Esophagus squamous epithelium (tissue), 5 donors: ENCODE results near the gene CDKL5. TPM values are rescaled to one million over a fixed set of nuclear protein-coding genes. Genes with fewer than 3 reads are reported as not detected.

ENCODE experiments used
- DNase-seq: peaks from one replicate; lab custom pipeline; 2025; lab: John Stamatoyannopoulos, UW
- H3K27ac ChIP-seq, 4 donors: fragments of 200-600 bp; sonication (generic); one replicate each; pipeline ENCODE4 v1.5.1; 2016 to 2019; ENCODE audit warnings: mild to moderate bottlenecking in 1 of 4
- H3K27me3 ChIP-seq, 4 donors: fragments of 200-600 bp; sonication (generic); 1 replicate in 3 of 4; 2 replicates in 1 of 4; pipeline versions ENCODE4 v1.5.1 to v1.6.0; 2017 to 2021; ENCODE audit warnings: antibody characterized with exemption in 1 of 4
- H3K36me3 ChIP-seq, 3 donors: fragments of 200-600 bp; sonication (generic); one replicate each; pipeline ENCODE4 v1.5.1; 2016 to 2019
- H3K4me1 ChIP-seq, 3 donors: fragments of 200-600 bp; sonication (generic); one replicate each; pipeline ENCODE4 v1.5.1; 2017 to 2019
- H3K4me3 ChIP-seq, 4 donors: fragments of 200-600 bp; sonication (generic); 1 replicate in 3 of 4; 2 replicates in 1 of 4; pipeline ENCODE4 v1.5.1; 2016 to 2019; ENCODE audit warnings: mild to moderate bottlenecking in 2 of 4, moderate library complexity in 1 of 4
- H3K9me3 ChIP-seq, 3 donors: fragments of 200-600 bp; sonication (generic); one replicate each; pipeline ENCODE4 v1.5.1; 2016 to 2019
- POLR2A ChIP-seq, 4 donors: fragments of 450-650 bp; IDR thresholded peaks; one replicate each; pipeline ENCODE4 v1.6.1; 2017; ENCODE audit warnings: antibody characterized with exemption in 4 of 4, mild to moderate bottlenecking in 4 of 4, moderate library complexity in 3 of 4
- WGBS, 2 donors: methylation state at CpG; one replicate each; pipeline ENCODE4 v1.1.5; 2018; 5-methylcytosine and 5-hydroxymethylcytosine counted together
- intact Hi-C: fragments of 100-400 bp; cut with DNase I; formaldehyde crosslinking; loops from one replicate; pipeline ENCODE4 v1.15.0; 2022
- small RNA-seq, 4 donors: library from RNA; depleted of rRNA; stranded (forward); fragments of <200 nt; gene quantifications; one replicate each; pipeline ENCODE3, GENCODE V24; 2016
- total RNA-seq, 4 donors: library from RNA; depleted of rRNA; stranded (reverse); fragments of >200 nt; gene quantifications; one replicate each; pipeline ENCODE4 v1.1.0, GENCODE V29; 2016
- TF ChIP-seq, protein P1 (sequence below), 6 experiments: fragments of 450-650 bp in 4 of 6; fragments of 200-600 bp in 2 of 6; sonication (generic) in 2 of 6; IDR thresholded peaks; one replicate each; pipeline ENCODE4 v1.5.1; 2016 to 2019; ENCODE audit warnings: antibody characterized with exemption in 6 of 6, mild to moderate bottlenecking in 4 of 6, moderate library complexity in 4 of 6
- donor health status: DM: yes; HTN: yes; CAD: no.

The CDKL5 gene
- total RNA-seq, 4 donors from 2014 or later, result 4.9 to 11.7 (median 7.8) TPM

DNA sequence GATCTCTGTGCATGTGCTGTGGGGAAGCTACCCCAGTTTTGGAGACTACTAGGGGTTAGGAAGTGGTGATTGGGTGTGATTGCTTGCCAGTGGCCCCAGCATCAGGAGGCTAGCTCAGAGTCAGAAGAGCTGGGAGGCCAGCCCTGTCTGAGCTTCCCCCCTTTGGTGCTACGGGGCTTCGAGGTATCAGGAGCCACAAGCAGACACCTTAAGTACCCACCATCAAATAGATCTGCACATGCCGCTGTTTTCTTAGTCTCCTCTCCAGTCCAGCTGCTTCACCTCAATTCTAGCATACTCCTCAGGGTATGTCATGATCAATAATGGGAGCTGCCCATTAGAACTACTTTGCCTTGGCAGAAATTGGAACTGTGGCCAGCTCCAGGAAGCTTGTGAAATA, 271.2 kb downstream of the CDKL5 start:
- H3K27me3 ChIP-seq, result no peaks in the 10 kb centered on the region
- intact Hi-C loops, result no loop called here
- no peak overlapping the region for H3K4me3 ChIP-seq
- H3K36me3 ChIP-seq, result no peaks in the 10 kb centered on the region
- H3K4me1 ChIP-seq, result no peaks in the 10 kb centered on the region
- no peaks in the 10 kb centered on the region for H3K9me3 ChIP-seq
- H3K27ac ChIP-seq, result no peak overlapping the region
- 79 to 92% methylated on average over 3 of the region's 3 CpGs for WGBS, 2 donors
- TF ChIP-seq, protein P1, sequence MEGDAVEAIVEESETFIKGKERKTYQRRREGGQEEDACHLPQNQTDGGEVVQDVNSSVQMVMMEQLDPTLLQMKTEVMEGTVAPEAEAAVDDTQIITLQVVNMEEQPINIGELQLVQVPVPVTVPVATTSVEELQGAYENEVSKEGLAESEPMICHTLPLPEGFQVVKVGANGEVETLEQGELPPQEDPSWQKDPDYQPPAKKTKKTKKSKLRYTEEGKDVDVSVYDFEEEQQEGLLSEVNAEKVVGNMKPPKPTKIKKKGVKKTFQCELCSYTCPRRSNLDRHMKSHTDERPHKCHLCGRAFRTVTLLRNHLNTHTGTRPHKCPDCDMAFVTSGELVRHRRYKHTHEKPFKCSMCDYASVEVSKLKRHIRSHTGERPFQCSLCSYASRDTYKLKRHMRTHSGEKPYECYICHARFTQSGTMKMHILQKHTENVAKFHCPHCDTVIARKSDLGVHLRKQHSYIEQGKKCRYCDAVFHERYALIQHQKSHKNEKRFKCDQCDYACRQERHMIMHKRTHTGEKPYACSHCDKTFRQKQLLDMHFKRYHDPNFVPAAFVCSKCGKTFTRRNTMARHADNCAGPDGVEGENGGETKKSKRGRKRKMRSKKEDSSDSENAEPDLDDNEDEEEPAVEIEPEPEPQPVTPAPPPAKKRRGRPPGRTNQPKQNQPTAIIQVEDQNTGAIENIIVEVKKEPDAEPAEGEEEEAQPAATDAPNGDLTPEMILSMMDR (IDR thresholded peaks at IDR 0.05), result no peak
- TF ChIP-seq POLR2A (IDR thresholded peaks at IDR 0.05), result no peak
- DNase-seq, result no peak

DNA sequence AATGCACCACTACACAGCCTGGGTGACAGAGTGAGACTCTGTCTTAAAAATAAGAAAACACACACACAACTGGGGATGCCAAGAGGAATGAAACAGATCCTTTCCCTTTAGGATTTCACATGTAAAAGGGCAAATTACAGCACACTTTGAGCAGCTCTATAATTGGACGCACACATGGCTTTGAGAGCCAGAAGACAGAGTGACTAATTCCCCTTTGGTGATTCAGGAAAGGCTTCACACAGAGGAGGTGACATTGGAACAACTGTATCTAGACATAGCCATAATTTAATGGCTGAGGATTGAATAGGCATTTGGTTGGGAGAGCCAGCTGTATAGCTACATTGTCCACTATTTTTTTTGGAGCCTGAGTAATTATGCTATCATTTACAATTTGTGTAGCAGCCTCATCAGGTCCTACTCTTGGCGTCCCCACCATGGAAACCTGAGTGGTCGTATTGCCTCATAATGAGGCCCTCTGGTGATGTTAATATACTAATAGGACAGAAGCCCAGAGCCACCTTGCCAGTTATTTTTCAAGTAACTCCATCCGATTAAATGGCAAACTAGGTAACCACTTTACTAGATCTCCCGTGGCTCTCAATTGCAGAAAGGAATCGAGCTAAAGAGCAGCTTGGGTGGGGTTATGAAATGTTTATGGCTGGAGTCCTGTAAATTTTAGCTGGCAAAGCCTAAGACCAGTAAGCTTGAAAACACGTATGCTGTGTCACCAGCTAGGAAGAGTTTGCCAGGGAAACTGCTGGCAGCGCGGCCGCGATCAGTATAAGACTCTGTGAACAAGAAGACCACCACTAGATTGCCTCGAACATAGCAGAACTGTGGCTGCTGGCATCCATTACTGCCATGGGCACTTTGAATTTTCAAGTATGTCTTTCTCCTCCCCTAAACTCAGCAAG, 273.6 kb downstream of the CDKL5 start:
- 71 to 85% methylated on average over 12 of the region's 12 CpGs for WGBS, 2 donors
- TF ChIP-seq POLR2A (IDR thresholded peaks at IDR 0.05), result no peak
- TF ChIP-seq, protein P1 (IDR thresholded peaks at IDR 0.05), result no peak
- no peaks in the 10 kb centered on the region for H3K4me1 ChIP-seq
- H3K4me3 ChIP-seq, result no peak overlapping the region
- H3K9me3 ChIP-seq, result no peaks in the 10 kb centered on the region
- no peak for DNase-seq
- H3K27me3 ChIP-seq, result no peaks in the 10 kb centered on the region
- no peaks in the 10 kb centered on the region for H3K36me3 ChIP-seq
- H3K27ac ChIP-seq, result no peak overlapping the region
- intact Hi-C loops, result no loop called here

DNA sequence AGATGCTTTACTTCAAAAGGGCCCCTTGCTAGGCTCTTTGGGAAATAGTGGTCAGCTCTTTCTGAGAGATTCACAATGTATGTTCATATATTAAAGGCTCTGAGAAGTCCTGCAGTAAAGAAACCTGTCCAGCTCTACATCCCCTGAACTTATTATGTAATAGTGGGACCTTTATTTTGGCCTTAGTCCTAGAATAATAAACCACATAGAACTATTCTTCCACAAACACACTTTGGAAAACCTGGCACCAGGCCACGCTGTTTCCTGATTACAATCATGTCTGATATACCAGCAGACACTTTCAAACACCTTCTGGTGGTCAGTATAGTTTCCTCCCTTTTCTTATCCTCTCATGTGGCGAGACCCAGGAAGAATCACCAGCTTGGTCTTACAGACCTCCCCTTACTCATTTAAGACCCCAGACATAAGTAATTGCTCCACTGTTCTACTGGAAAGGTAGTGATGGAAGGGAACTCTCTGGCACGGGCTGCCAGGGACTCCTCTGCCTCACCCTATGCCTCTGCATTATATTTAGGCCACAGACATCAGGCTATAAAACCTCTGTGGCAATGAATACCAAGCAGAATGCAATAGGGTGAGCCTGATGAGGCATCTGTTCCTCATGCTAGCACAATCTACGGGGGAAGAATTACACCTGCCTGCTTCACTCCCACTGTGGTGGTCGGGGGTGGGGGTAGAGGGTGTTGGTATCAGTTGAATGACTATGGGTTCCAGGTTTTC, 276.4 kb downstream of the CDKL5 start:
- Histone ChIP-seq H3K4me1 (no peaks in the 10 kb centered on the region), H3K27ac (peak overlapping the region in 2 of 4 donors; percentile 28 to 29), H3K27me3 (no peaks in the 10 kb centered on the region), H3K36me3 (no peaks in the 10 kb centered on the region), H3K4me3 (no peak overlapping the region), H3K9me3 (no peaks in the 10 kb centered on the region)
- intact Hi-C loops, result no loop called here
- WGBS, 2 donors, result 56 to 87% methylated on average over 4 of the region's 5 CpGs
- no peak for TF ChIP-seq POLR2A (IDR thresholded peaks at IDR 0.05)
- TF ChIP-seq, protein P1 (IDR thresholded peaks at IDR 0.05), result no peak
- DNase-seq, result no peak

DNA sequence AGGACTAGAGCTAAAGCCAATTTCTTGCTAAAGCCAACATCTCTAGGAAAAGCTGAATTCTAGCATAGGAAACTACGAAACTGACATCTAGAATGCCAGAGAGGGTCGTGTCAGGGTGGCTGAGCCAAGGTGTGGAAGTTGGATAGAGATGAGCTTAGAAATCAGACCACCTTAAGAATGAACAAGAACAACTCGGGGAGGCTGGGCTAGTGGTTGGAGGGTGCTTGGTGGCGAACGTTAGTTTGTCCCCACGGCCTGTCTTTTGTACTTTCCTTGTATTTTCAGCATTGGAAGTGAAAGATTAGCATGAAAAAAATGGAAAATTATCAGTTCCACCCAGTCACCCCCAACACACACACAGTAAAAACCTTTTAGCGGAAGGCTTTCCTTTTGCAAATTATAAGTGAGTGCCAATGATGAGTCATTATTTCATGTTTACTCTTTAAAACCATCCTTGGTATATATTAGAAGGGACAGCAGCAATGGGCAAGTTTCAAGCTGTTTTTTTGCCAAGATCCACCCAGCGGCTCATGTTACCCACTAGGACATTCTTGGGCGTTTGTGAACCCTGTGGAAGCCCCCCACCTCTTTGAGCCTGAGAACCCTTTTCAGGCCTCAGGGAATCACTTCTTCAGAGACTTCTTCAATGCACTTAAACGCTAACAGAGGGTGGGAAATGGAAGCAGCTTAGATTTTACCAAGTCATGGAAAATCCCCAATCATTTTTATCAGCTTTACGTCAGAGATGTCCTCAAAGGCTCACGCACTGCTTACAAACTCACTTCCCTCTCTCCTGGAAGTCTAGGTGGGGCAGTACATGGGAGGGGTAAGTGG, 277.2 kb downstream of the CDKL5 start:
- no peak for TF ChIP-seq POLR2A (IDR thresholded peaks at IDR 0.05)
- TF ChIP-seq, protein P1 (IDR thresholded peaks at IDR 0.05), result no peak
- no peaks in the 10 kb centered on the region for H3K36me3 ChIP-seq
- H3K27ac ChIP-seq, result peak overlapping the region in 2 of 4 donors; percentile 29 to 34
- no peak overlapping the region for H3K4me3 ChIP-seq
- 29 to 33% methylated on average over 11 to 12 of the region's 12 CpGs for WGBS, 2 donors
- H3K9me3 ChIP-seq, result no peaks in the 10 kb centered on the region
- intact Hi-C loops, result no loop called here
- DNase-seq, result no peak
- H3K4me1 ChIP-seq, result no peaks in the 10 kb centered on the region
- H3K27me3 ChIP-seq, result no peaks in the 10 kb centered on the region

Small RNAs within 50 kb of the gene (small RNA-seq; reads per million reads assigned to genes)
- gene RF00019, result 0 reads per million in 4 donors

Other genes with a start within 250 kb of the CDKL5 start
- not detected for gene BEND2, start 204.7 kb upstream of the CDKL5 start, total RNA-seq
- 1 to 10 TPM; 1.4 to 2.4 (median 1.8) TPM for gene SCML2, start 70.9 kb upstream of the CDKL5 start, total RNA-seq
- gene RS1, start 246.5 kb downstream of the CDKL5 start, total RNA-seq, result not detected